Mesenchymal stem cell (in vitro differentiated cells and primary cell): Measurements from ENCODE around the gene CD55.

Experiments used
- DNase-seq: peaks from one replicate; pipeline ENCODE4 v3.0.0-alpha.2; 2013
- H2AFZ ChIP-seq: one replicate; pipeline ENCODE4 v1.6.1; 2013; ENCODE audit warnings: low read depth, mild to moderate bottlenecking, control low read depth, inconsistent platforms, low read length, moderate library complexity
- H2AK5ac ChIP-seq: 2 replicates; pipeline ENCODE4 v1.6.1; 2013; ENCODE audit warnings: low read length, moderate library complexity, mild to moderate bottlenecking, inconsistent platforms; ENCODE audit not compliant: severe bottlenecking
- H2BK120ac ChIP-seq: one replicate; pipeline ENCODE4 v1.6.1; 2013; ENCODE audit warnings: low read depth, mild to moderate bottlenecking, inconsistent platforms, low read length, moderate library complexity
- H2BK12ac ChIP-seq, 2 experiments: one replicate each; pipeline ENCODE4 v1.6.1; 2013; ENCODE audit warnings: inconsistent platforms in 2 of 2, low read length in 2 of 2, mild to moderate bottlenecking in 2 of 2, moderate library complexity in 2 of 2, control low read depth in 1 of 2
- H2BK15ac ChIP-seq: one replicate; pipeline ENCODE4 v1.6.1; 2013; ENCODE audit warnings: mild to moderate bottlenecking, low read depth, inconsistent platforms; ENCODE audit not compliant: poor library complexity, severe bottlenecking
- H2BK5ac ChIP-seq: 2 replicates; pipeline ENCODE4 v1.6.1; 2013; ENCODE audit warnings: low read depth, mild to moderate bottlenecking, low read length, control low read depth, inconsistent platforms; ENCODE audit not compliant: poor library complexity, severe bottlenecking
- H3K14ac ChIP-seq, 2 experiments: one replicate each; pipeline ENCODE4 v1.6.1; 2013; ENCODE audit warnings: inconsistent platforms in 2 of 2, low read length in 2 of 2, control low read depth in 1 of 2, mild to moderate bottlenecking in 1 of 2, moderate library complexity in 1 of 2
- H3K18ac ChIP-seq, 2 experiments: one replicate each; pipeline ENCODE4 v1.6.1; 2013; ENCODE audit warnings: inconsistent platforms in 2 of 2, low read length in 2 of 2, control low read depth in 1 of 2, low read depth in 1 of 2, mild to moderate bottlenecking in 1 of 2
- H3K23ac ChIP-seq, 2 experiments: one replicate each; pipeline ENCODE4 v1.6.1; 2013; ENCODE audit warnings: inconsistent platforms in 2 of 2, low read length in 2 of 2, mild to moderate bottlenecking in 2 of 2, moderate library complexity in 2 of 2, control low read depth in 1 of 2
- H3K27ac ChIP-seq: 2 replicates; pipeline ENCODE4 v1.5.1; 2013; ENCODE audit warnings: mild to moderate bottlenecking, moderate library complexity, low read length, control low read depth, inconsistent platforms; ENCODE audit not compliant: poor library complexity, severe bottlenecking
- H3K27me3 ChIP-seq, 2 experiments: 2 replicates each; pipeline versions ENCODE4 v1.6.1 to v1.7.0; 2013; ENCODE audit warnings: low read length in 2 of 2, mild to moderate bottlenecking in 2 of 2, moderate library complexity in 2 of 2, control low read depth in 1 of 2, inconsistent platforms in 1 of 2; ENCODE audit not compliant: control insufficient read depth in 1 of 2, insufficient read depth in 1 of 2
- H3K36me3 ChIP-seq, 2 experiments: 2 replicates each; pipeline versions ENCODE4 v1.6.1 to v1.7.0; 2013; ENCODE audit warnings: low read length in 2 of 2, control low read depth in 1 of 2, inconsistent platforms in 1 of 2, low read depth in 1 of 2, mild to moderate bottlenecking in 1 of 2; ENCODE audit not compliant: insufficient read depth in 2 of 2, control insufficient read depth in 1 of 2
- H3K4ac ChIP-seq, 2 experiments: one replicate each; pipeline ENCODE4 v1.6.1; 2013; ENCODE audit warnings: inconsistent platforms in 2 of 2, low read length in 2 of 2, mild to moderate bottlenecking in 2 of 2, moderate library complexity in 2 of 2, control low read depth in 1 of 2, low read depth in 1 of 2
- H3K4me1 ChIP-seq: 2 replicates; pipeline ENCODE4 v1.6.1; 2013; ENCODE audit warnings: low read depth, low read length, control low read depth; ENCODE audit not compliant: control insufficient read depth, insufficient read depth
- H3K4me2 ChIP-seq: 2 replicates; pipeline ENCODE4 v1.6.1; 2013; ENCODE audit warnings: low read length, mild to moderate bottlenecking, inconsistent platforms; ENCODE audit not compliant: poor library complexity, severe bottlenecking
- H3K4me3 ChIP-seq, 2 experiments: 2 replicates each; pipeline versions ENCODE4 v1.5.1 to v1.7.0; 2013; ENCODE audit warnings: low read length in 2 of 2, mild to moderate bottlenecking in 2 of 2, control low read depth in 1 of 2, low read depth in 1 of 2; ENCODE audit not compliant: insufficient read depth in 1 of 2
- H3K79me1 ChIP-seq: replicated peaks from 2 replicates; pipeline ENCODE4 v1.6.1; 2013; ENCODE audit warnings: mild to moderate bottlenecking, control low read depth, low read length, inconsistent platforms; ENCODE audit not compliant: poor library complexity, severe bottlenecking
- H3K9ac ChIP-seq: 2 replicates; pipeline ENCODE4 v1.7.0; 2013; ENCODE audit warnings: mild to moderate bottlenecking, low read length, moderate library complexity
- H3K9me3 ChIP-seq: 2 replicates; pipeline ENCODE4 v1.7.0; 2013; ENCODE audit warnings: mild to moderate bottlenecking, low read length; ENCODE audit not compliant: control insufficient read depth
- H4K8ac ChIP-seq: one replicate; pipeline ENCODE4 v1.6.1; 2013; ENCODE audit warnings: inconsistent platforms, mild to moderate bottlenecking, low read length, moderate library complexity
- H4K91ac ChIP-seq: one replicate; pipeline ENCODE4 v1.6.1; 2013; ENCODE audit warnings: mild to moderate bottlenecking, low read length, inconsistent platforms
- WGBS: methylation state at CpG from one replicate; pipeline ENCODE4 v1.1.7; 2013; ENCODE audit warnings: mixed read lengths; 5-methylcytosine and 5-hydroxymethylcytosine counted together

The CD55 gene

DNA sequence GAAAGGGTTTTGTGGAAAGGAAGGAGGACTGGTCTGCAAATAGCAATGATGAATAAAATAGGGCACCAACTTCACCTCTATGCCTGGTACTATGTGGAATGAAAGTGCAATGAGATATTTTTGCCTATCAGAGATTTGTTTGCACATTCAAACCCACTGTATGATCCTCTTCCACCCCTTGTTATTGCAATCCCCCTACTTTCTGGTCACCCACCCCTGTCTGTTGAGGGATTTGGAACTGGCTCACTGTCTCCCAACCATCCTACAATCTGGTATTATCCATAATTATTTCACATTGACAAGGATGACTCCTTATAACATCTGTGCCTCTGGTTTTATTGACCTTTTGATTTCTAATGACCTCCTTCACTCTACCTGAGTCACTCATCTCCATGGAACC, 42.4 kb downstream of the CD55 start:
- Histone ChIP-seq H4K91ac (no peak overlapping the region), H3K23ac (no peak overlapping the region), H2AFZ (no peak overlapping the region), H3K4me3 (no peak overlapping the region), H4K8ac (no peak overlapping the region), H3K4me1 (no peaks in the 10 kb centered on the region), H3K27me3 (no peaks in the 10 kb centered on the region), H2BK15ac (no peak overlapping the region), H3K9ac (no peak overlapping the region), H3K36me3 (peaks cover 0 to 64% of the 10 kb centered on the region in 2 experiments), H3K9me3 (no peaks in the 10 kb centered on the region), H3K27ac (no peak overlapping the region), H3K79me1 (no peaks in the 10 kb centered on the region), H2BK120ac (no peak overlapping the region), H3K4ac (no peak overlapping the region), H2AK5ac (no peak overlapping the region), H2BK12ac (no peak overlapping the region), H3K14ac (no peak overlapping the region), H3K18ac (no peak overlapping the region), H2BK5ac (no peak overlapping the region), H3K4me2 (no peak overlapping the region)
- DNase-seq = no peak

- Histone ChIP-seq H3K14ac (no peak overlapping the region), H2AFZ (no peak overlapping the region), H3K36me3 (peaks cover 0 to 61% of the 10 kb centered on the region in 2 experiments), H3K4me1 (no peaks in the 10 kb centered on the region), H3K27ac (no peak overlapping the region), H2BK5ac (no peak overlapping the region), H3K9ac (no peak overlapping the region), H2BK120ac (no peak overlapping the region), H3K4ac (no peak overlapping the region), H3K9me3 (no peaks in the 10 kb centered on the region), H3K79me1 (no peaks in the 10 kb centered on the region), H3K4me3 (no peak overlapping the region), H2BK12ac (no peak overlapping the region), H4K8ac (no peak overlapping the region), H3K18ac (no peak overlapping the region), H2AK5ac (no peak overlapping the region), H2BK15ac (no peak overlapping the region), H3K23ac (no peak overlapping the region), H4K91ac (no peak overlapping the region), H3K4me2 (no peak overlapping the region), H3K27me3 (no peaks in the 10 kb centered on the region)
- 100% methylated on average over 1 of the region's 1 CpG for WGBS
- no peak for DNase-seq
These were observed 43.1 kb downstream of the CD55 start for GRCh38 chr1:207364614-207365013.

DNA sequence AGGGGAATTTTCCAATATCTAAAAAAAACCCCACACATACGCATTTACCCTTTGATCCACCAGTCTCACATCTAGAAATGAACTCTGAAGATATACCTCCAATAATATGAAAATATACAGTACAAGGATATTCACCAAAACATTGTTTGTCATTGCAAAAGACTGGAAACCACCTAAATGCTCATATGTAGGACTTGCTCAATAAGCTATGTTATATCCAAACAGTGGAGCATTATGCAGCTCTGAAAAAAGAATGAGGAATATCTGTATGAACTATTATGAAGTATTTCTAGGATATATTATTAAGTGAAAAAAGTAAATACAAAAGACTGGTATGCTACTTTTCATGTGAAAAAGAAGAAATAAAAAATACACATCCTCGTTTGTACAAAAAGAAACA, 43.6 kb downstream of the CD55 start:
- H3K4me2 ChIP-seq = no peak overlapping the region
- DNase-seq = no peak
- H3K14ac ChIP-seq = no peak overlapping the region
- no peak overlapping the region for H2BK12ac ChIP-seq
- no peak overlapping the region for H2AFZ ChIP-seq
- H3K9ac ChIP-seq = no peak overlapping the region
- H3K27ac ChIP-seq = no peak overlapping the region
- H3K27me3 ChIP-seq = no peaks in the 10 kb centered on the region
- no peaks in the 10 kb centered on the region for H3K9me3 ChIP-seq
- H3K4me3 ChIP-seq = no peak overlapping the region
- no peak overlapping the region for H4K91ac ChIP-seq
- no peak overlapping the region for H2BK15ac ChIP-seq
- H2AK5ac ChIP-seq = no peak overlapping the region
- H3K36me3 ChIP-seq = peaks cover 0 to 56% of the 10 kb centered on the region in 2 experiments
- H3K23ac ChIP-seq = no peak overlapping the region
- H3K4me1 ChIP-seq = no peaks in the 10 kb centered on the region
- no peak overlapping the region for H2BK5ac ChIP-seq
- no peak overlapping the region for H3K18ac ChIP-seq
- H3K4ac ChIP-seq = no peak overlapping the region
- H3K79me1 ChIP-seq = no peaks in the 10 kb centered on the region
- WGBS = no CpG with 5 or more reads among the region's 2 CpGs
- no peak overlapping the region for H2BK120ac ChIP-seq
- H4K8ac ChIP-seq = no peak overlapping the region

- Histone ChIP-seq H2BK15ac (no peak overlapping the region), H3K18ac (no peak overlapping the region), H2BK12ac (no peak overlapping the region), H3K9ac (no peak overlapping the region), H3K4me1 (no peaks in the 10 kb centered on the region), H4K8ac (no peak overlapping the region), H2BK5ac (no peak overlapping the region), H3K4me2 (no peak overlapping the region), H3K27ac (no peak overlapping the region), H3K4me3 (no peak overlapping the region), H3K4ac (no peak overlapping the region), H3K79me1 (no peaks in the 10 kb centered on the region), H4K91ac (no peak overlapping the region), H2AK5ac (no peak overlapping the region), H2BK120ac (no peak overlapping the region), H3K36me3 (peaks cover 0 to 49% of the 10 kb centered on the region in 2 experiments), H3K23ac (no peak overlapping the region), H3K27me3 (no peaks in the 10 kb centered on the region), H2AFZ (no peak overlapping the region), H3K9me3 (no peaks in the 10 kb centered on the region), H3K14ac (no peak overlapping the region)
- DNase-seq = no peak
- WGBS = 100% methylated on average over 1 of the region's 2 CpGs
These were observed 44.5 kb downstream of the CD55 start for GRCh38 chr1:207366022-207366421.
